CD14-positive monocyte (primary cell): ENCODE measurements around the gene CNTLN. TPM values are rescaled to one million over a fixed set of nuclear protein-coding genes. Genes with fewer than 3 reads are reported as not detected.

Experiments
- DNase-seq, 3 donors: peaks; one replicate each; pipeline ENCODE4 v3.0.0-alpha.2; 2011 to 2022
- H2AFZ ChIP-seq: 2 replicates; pipeline ENCODE4 v1.6.0; 2012; ENCODE audit warnings: mild to moderate bottlenecking, low read depth, low read length, inconsistent platforms; ENCODE audit not compliant: insufficient read depth, poor library complexity, severe bottlenecking
- H3K27ac ChIP-seq, 2 donors: 1 replicate in 1 of 2; 2 replicates in 1 of 2; pipeline ENCODE4 v1.5.1; 2012 to 2013; ENCODE audit warnings: low read length in 2 of 2, control low read depth in 1 of 2, inconsistent platforms in 1 of 2, low read depth in 1 of 2, mild to moderate bottlenecking in 1 of 2
- H3K27me3 ChIP-seq, 2 donors: one replicate each; pipeline versions ENCODE4 v1.6.0 to v1.6.1; 2011 to 2013; ENCODE audit warnings: low read length in 2 of 2; ENCODE audit not compliant: control insufficient read depth in 2 of 2, insufficient read depth in 2 of 2
- H3K36me3 ChIP-seq, 2 donors: replicated peaks in 1 of 2; 1 replicate in 1 of 2; 2 replicates in 1 of 2; pipeline versions ENCODE4 v1.5.1 to v1.6.1; 2012 to 2013; ENCODE audit warnings: low read length in 2 of 2, control low read depth in 1 of 2, inconsistent platforms in 1 of 2, mild to moderate bottlenecking in 1 of 2; ENCODE audit not compliant: insufficient read depth in 2 of 2, control insufficient read depth in 1 of 2
- H3K4me1 ChIP-seq, 2 donors: 1 replicate in 1 of 2; 2 replicates in 1 of 2; pipeline versions ENCODE4 v1.5.1 to v1.6.1; 2012 to 2013; ENCODE audit warnings: low read length in 2 of 2, control low read depth in 1 of 2, inconsistent platforms in 1 of 2, mild to moderate bottlenecking in 1 of 2, moderate library complexity in 1 of 2; ENCODE audit not compliant: insufficient read depth in 2 of 2, control insufficient read depth in 1 of 2
- H3K4me2 ChIP-seq: replicated peaks from 2 replicates; pipeline ENCODE3; 2012; ENCODE audit warnings: low read length, moderate library complexity, mild to moderate bottlenecking; ENCODE audit not compliant: poor library complexity, severe bottlenecking; ENCODE audit errors: extremely low read depth
- H3K4me3 ChIP-seq, 3 experiments: fragments of 200-600 bp in 1 of 3; sonication (generic) in 1 of 3; replicated peaks in 1 of 3; 1 replicate in 2 of 3; 2 replicates in 1 of 3; pipeline ENCODE4 v1.5.1; 2011 to 2013; ENCODE audit warnings: low read length in 3 of 3, mild to moderate bottlenecking in 3 of 3, control low read depth in 2 of 3, low read depth in 2 of 3, inconsistent platforms in 1 of 3, moderate library complexity in 1 of 3
- H3K79me2 ChIP-seq: 2 replicates; pipeline ENCODE4 v1.6.0; 2012; ENCODE audit warnings: mild to moderate bottlenecking, control low read depth, inconsistent platforms, low read length, moderate library complexity; ENCODE audit not compliant: insufficient read depth
- H3K9ac ChIP-seq: 2 replicates; pipeline ENCODE4 v1.6.0; 2017; ENCODE audit warnings: low read length, mild to moderate bottlenecking; ENCODE audit not compliant: insufficient read depth, poor library complexity, severe bottlenecking
- H3K9me3 ChIP-seq, 2 donors: replicated peaks in 1 of 2; 1 replicate in 1 of 2; 2 replicates in 1 of 2; pipeline versions ENCODE4 v1.5.1 to v1.6.1; 2012 to 2013; ENCODE audit warnings: low read length in 2 of 2, control low read depth in 1 of 2; ENCODE audit not compliant: control insufficient read depth in 1 of 2, insufficient read depth in 1 of 2
- H4K20me1 ChIP-seq: 2 replicates; pipeline ENCODE4 v1.6.0; 2012; ENCODE audit warnings: mild to moderate bottlenecking, low read length, control low read depth, moderate library complexity; ENCODE audit not compliant: insufficient read depth
- H3K27ac Mint-ChIP-seq, 7 donors: one replicate each; pipeline ENCODE4 v1.8.0; 2020; ENCODE audit warnings: mild to moderate bottlenecking in 7 of 7, mixed read lengths in 7 of 7, moderate library complexity in 6 of 7, inconsistent platforms in 2 of 7
- H3K27me3 Mint-ChIP-seq, 3 donors: one replicate each; pipeline ENCODE4 v1.8.0; 2021 to 2022; ENCODE audit warnings: low read depth in 3 of 3, mild to moderate bottlenecking in 3 of 3, mixed read lengths in 3 of 3, moderate library complexity in 3 of 3, inconsistent platforms in 1 of 3
- H3K36me3 Mint-ChIP-seq, 2 donors: one replicate each; pipeline ENCODE4 v1.8.0; 2020; ENCODE audit warnings: mixed read lengths in 2 of 2, inconsistent platforms in 1 of 2, mild to moderate bottlenecking in 1 of 2
- H3K4me1 Mint-ChIP-seq: one replicate; pipeline ENCODE4 v1.8.0; 2020; ENCODE audit warnings: mild to moderate bottlenecking, mixed read lengths
- H3K4me3 Mint-ChIP-seq, 2 donors: one replicate each; pipeline ENCODE4 v1.8.0; 2020; ENCODE audit warnings: mild to moderate bottlenecking in 2 of 2, mixed read lengths in 2 of 2, moderate library complexity in 1 of 2
- H3K9me3 Mint-ChIP-seq, 7 donors: one replicate each; pipeline ENCODE4 v1.8.0; 2020 to 2022; ENCODE audit warnings: mixed read lengths in 7 of 7, mild to moderate bottlenecking in 6 of 7, moderate library complexity in 6 of 7, inconsistent platforms in 2 of 7
- CTCF ChIP-seq: fragments of 200-600 bp; IDR thresholded peaks from one replicate; pipeline ENCODE4 v1.8.0; 2022; ENCODE audit warnings: antibody characterized with exemption, mild to moderate bottlenecking
- WGBS: methylation state at CpG from one replicate; pipeline ENCODE4 v1.1.5; 2013; ENCODE audit warnings: missing lambda C conversion rate; ENCODE audit not compliant: insufficient coverage; 5-methylcytosine and 5-hydroxymethylcytosine counted together
- intact Hi-C, 2 donors: fragments of 100-400 bp; cut with micrococcal nuclease; formaldehyde crosslinking; loops; one replicate each; pipeline versions ENCODE4 v1.15.0 to v1.15.1; 2023
- polyA plus RNA-seq, 3 donors: library from polyadenylated mRNA; depleted of rRNA in 1 of 3; unstranded in 2 of 3; stranded (reverse) in 1 of 3; fragments of 300-500 nt in 2 of 3; fragments of >200 nt in 1 of 3; fragmentation: Illumina TruSeq in 2 of 3; gene quantifications; 1 replicate in 2 of 3; 2 replicates in 1 of 3; pipeline ENCODE4 v1.2.3, GENCODE V29; 2012 to 2021

The CNTLN gene
- polyA plus RNA-seq, 3 donors, result 2.2 to 5.6 (median 4.0) TPM

GRCh38 chr9:17291766-17292165 is 156.9 kb downstream of the CNTLN start:
- H3K36me3 Mint-ChIP-seq, result peaks cover 22 to 30% of the 10 kb centered on the region in 2 donors
- Histone ChIP-seq H3K27ac (no peak overlapping the region), H3K4me3 (no peak overlapping the region), H3K36me3 (peaks cover 0 to 19% of the 10 kb centered on the region in 2 donors), H3K79me2 (no peaks in the 10 kb centered on the region), H4K20me1 (no peaks in the 10 kb centered on the region), H3K4me1 (no peaks in the 10 kb centered on the region), H3K9ac (no peak overlapping the region), H3K4me2 (no peak overlapping the region), H3K9me3 (peaks cover 16 to 18% of the 10 kb centered on the region in 2 donors), H3K27me3 (no peaks in the 10 kb centered on the region), H2AFZ (no peak overlapping the region)
- H3K4me3 Mint-ChIP-seq, result no peak overlapping the region
- TF ChIP-seq CTCF, result no peak
- H3K27ac Mint-ChIP-seq, result no peak overlapping the region
- H3K4me1 Mint-ChIP-seq, result no peaks in the 10 kb centered on the region
- intact Hi-C loops, result no loop called here
- no CpG with 5 or more reads among the region's 2 CpGs for WGBS
- H3K27me3 Mint-ChIP-seq, result no peaks in the 10 kb centered on the region
- no peak for DNase-seq
- H3K9me3 Mint-ChIP-seq, result peaks cover 18 to 46% (median 25%) of the 10 kb centered on the region in 7 donors

DNA sequence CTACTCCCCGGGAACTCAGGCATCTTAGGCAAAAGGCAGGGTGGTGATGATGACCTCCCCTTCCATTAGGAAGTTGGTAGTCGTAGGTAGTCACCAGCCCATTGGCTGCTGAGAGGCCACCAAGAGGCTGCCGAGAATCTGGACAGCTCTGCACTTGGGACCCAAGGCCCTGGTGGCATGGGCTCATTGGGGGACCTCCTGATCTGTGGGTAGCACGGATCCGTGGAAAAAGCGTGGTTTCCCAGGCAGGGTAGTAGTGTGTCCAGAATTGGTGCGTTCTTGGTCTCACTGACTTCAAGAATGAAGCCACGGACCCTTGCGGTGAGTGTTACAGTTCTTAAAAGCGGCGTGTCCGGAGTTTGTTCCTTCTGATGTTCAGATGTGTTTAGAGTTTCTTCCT is 158.8 kb downstream of the CNTLN start:
- H3K36me3 ChIP-seq, result peaks cover 0 to 19% of the 10 kb centered on the region in 2 donors
- Mint-ChIP-seq H3K27me3 (no peaks in the 10 kb centered on the region), H3K9me3 (peaks cover 18 to 42% (median 25%) of the 10 kb centered on the region in 7 donors), H3K4me1 (no peaks in the 10 kb centered on the region), H3K4me3 (no peak overlapping the region), H3K27ac (no peak overlapping the region), H3K36me3 (peaks cover 22 to 30% of the 10 kb centered on the region in 2 donors)
- WGBS, result 97% methylated on average over 12 of the region's 12 CpGs
- no peak overlapping the region for H3K4me3 ChIP-seq
- peaks cover 16 to 18% of the 10 kb centered on the region in 2 donors for H3K9me3 ChIP-seq
- no peaks in the 10 kb centered on the region for H3K79me2 ChIP-seq
- no peak for TF ChIP-seq CTCF
- H3K4me1 ChIP-seq, result no peaks in the 10 kb centered on the region
- H4K20me1 ChIP-seq, result no peaks in the 10 kb centered on the region
- no peaks in the 10 kb centered on the region for H3K27me3 ChIP-seq
- no peak overlapping the region for H3K4me2 ChIP-seq
- H2AFZ ChIP-seq, result no peak overlapping the region
- DNase-seq, result no peak
- no peak overlapping the region for H3K9ac ChIP-seq
- intact Hi-C loops, result no loop called here
- H3K27ac ChIP-seq, result no peak overlapping the region
